SIG-M5 treated with dmso at 0.1 percent for 504 hours (cell line): Measurements from ENCODE around the gene SLC39A6.
A peak's percentile ranks its signal among the peaks of the same experiment; 100 is the strongest.
"Not testable (repeated sequence)": the region's sequence is repeated elsewhere in the genome, so short reads cannot be mapped to it uniquely, and the experiment has no call there.

Experiments
- DNase-seq: peaks from one replicate; lab custom pipeline; 2025; ENCODE audit not compliant: unreplicated experiment; lab: John Stamatoyannopoulos, UW

The SLC39A6 gene, protein sequence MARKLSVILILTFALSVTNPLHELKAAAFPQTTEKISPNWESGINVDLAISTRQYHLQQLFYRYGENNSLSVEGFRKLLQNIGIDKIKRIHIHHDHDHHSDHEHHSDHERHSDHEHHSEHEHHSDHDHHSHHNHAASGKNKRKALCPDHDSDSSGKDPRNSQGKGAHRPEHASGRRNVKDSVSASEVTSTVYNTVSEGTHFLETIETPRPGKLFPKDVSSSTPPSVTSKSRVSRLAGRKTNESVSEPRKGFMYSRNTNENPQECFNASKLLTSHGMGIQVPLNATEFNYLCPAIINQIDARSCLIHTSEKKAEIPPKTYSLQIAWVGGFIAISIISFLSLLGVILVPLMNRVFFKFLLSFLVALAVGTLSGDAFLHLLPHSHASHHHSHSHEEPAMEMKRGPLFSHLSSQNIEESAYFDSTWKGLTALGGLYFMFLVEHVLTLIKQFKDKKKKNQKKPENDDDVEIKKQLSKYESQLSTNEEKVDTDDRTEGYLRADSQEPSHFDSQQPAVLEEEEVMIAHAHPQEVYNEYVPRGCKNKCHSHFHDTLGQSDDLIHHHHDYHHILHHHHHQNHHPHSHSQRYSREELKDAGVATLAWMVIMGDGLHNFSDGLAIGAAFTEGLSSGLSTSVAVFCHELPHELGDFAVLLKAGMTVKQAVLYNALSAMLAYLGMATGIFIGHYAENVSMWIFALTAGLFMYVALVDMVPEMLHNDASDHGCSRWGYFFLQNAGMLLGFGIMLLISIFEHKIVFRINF

DNA sequence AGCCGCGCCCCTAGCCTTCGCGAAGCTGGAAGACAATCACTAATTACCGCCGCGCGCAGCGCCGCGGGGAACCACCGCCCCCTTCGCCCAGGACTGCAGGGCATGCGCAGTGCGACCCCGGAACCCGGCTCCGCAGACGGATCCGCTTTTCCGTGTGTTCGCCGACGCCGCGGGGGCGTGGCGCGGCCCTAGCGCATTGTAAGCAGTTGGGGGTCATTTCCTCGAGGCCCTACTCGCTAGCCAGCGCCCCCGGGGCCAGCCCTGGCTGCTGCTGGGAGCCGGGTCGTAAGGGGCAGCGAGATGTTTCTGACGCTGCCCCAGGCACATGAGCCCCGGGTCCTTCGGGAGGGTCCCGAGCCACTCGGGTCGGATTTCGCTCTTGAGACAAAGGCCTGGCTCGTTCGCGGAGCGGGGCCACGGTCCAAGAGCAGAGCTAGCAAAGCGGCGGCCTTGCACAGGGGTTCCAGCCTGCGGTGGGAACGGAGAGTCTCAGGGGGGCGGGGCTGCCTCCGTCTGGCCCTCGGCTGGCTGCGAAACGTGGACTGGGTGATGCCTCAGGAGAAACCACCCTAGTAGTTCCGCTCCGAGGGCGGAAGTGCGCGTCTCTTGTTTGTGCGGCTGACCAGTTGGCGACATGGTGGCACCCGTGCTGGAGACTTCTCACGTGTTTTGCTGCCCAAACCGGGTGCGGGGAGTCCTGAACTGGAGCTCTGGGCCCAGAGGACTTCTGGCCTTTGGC lies at the start of gene SLC39A6, which contains the start of gene ELP2:
SLC39A6 (minus strand) TSS at position 41 of the 739 bp plus-strand sequence. CDS start 2,333 bp downstream, outside the sequence.
ELP2 (plus strand) TSS at position 600 of the 739 bp plus-strand sequence; CDS start at position 635, 35 bp downstream.
- peak; percentile 97 for DNase-seq

DNA sequence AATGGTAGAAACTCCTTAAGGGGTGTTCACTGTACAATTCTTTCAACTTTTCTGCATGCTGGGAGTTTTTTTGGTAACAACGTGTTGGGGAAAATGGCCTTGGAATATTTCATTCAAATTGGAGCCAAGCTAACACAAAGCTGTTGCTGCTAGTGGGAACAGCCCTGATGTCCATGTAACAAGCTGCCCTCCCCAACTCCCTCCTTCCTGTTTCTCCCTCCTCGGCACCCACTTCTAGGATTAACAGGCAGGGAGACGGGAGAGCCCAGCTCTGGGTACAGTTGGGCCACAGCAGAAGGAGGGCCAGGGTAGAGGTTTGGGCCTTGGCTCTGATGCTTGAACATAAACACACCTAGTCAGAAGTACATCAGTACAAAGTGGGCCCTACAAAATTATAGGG lies 48.8 kb upstream of the SLC39A6 start:
- no peak for DNase-seq

DNA sequence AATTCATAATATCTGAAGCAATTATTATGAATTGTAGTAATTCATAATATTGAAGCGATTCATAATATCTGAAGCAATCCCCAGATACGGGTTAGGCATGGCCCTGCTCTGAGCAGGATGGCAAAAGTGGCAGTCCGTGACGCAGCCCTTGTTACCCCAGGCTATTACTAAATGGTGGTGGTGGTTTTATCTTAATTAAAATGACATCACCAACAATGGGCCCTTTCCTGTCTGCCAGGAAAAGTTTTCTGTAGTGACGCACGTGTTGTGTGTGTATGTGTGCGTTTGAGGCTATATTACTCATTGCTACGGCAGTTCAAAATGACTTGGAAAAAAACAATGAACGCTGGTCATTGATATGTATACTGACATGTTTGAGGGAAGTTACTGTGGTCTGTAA lies 47.6 kb upstream of the SLC39A6 start:
- no peak for DNase-seq

DNA sequence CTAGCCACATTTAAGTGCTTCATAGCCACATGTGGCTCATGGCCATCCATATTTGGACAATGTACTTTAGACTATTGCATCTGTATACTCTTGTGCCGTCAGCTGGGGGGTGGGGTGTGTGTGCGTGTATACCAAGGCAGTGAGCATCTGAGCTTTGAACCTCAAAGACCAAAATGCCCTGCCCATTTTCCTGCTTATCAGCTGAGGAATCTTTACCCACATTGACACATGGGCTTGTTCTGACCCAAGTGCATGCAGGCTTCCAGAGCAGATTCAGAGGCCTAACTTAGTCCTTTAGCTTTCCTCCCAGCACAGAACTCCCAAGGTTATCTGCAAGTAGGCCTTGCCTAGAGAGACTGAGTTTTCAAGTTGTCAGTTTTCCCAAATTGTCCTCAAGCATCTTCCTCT lies 47.0 kb upstream of the SLC39A6 start:
- DNase-seq, result no peak

DNA sequence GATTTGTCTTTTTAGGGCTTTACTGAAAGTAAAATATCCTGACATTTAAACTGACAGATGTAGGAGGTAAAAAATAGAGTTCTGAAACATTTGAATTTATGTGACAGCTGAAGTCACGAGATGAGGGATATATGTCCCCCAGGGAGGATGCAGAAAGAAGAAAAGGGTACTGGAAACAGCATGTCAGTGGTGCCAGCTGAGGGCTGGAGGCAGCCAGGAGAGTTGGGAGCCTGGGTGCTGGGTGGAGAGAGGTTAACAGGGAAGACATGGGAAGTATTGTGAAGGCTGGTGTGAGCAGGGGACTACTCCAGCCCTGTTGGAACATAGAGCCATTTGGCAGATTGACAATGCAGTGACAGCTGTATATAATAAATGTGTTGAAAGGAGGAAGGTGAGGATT lies 46.3 kb upstream of the SLC39A6 start:
- no peak for DNase-seq

DNA sequence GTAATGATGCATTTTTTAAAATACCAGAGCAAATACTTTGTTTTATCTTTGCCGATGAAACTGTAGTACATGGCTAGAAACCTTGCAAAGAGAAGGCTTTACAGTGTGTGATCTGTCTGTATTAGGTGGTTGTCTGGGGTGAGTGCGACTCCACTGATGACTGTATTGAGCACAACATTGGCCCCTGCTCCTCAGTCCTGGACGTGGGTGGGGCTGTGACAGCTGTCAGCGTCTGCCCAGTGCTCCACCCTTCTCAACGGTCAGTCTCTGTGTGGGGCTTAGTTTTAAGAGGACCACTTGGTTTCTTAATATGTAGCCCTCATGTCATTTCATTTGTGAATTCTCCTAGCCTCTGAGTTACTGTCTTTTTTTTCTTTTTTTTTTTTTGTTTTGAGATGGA lies 40.8 kb upstream of the SLC39A6 start:
- DNase-seq, result no peak

DNA sequence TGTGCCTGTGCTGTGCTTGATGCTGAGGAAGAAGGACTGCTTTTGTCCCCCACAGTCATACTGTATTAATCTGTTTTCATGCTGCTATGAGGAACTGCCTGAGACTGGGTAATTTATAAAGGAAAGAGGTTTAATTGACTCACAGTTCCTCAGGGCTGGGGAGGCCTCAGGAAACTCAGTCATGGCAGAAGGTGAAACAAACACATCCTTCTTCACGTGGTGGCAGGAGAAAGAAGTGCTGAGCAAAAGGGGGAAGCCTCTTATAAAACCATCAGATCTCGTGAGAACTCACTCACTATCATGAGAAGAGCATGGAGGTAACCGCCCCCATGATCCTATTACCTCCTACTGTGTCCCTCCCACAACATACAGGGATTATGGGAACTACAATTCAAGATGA lies 39.2 kb upstream of the SLC39A6 start:
- not testable (repeated sequence) for DNase-seq

DNA sequence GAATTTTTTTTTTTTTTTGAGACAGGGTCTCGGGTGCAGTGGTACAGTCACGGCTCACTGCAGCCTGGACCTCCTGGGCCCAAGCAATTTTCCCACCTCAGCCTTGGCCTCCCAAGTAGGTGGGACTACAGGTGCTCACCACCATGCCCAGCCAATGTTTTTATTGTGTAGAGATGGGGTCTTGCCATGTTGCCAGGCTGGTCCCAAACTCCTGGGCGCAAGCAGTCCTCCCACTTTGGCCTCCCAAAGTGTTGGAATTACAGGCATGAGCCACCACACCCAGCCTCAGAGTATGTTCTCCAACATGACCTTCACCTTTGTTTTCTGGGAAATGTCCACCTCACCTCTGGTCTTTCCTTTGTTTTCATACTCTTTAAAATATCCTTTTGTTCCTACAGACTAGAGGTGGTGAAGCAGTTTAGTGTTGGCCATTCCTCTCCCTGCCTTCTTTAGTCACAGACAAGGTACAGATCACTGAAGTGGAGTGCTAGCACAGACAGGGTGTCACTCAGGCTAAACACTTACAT lies 38.6 kb upstream of the SLC39A6 start:
- DNase-seq, result no peak

DNA sequence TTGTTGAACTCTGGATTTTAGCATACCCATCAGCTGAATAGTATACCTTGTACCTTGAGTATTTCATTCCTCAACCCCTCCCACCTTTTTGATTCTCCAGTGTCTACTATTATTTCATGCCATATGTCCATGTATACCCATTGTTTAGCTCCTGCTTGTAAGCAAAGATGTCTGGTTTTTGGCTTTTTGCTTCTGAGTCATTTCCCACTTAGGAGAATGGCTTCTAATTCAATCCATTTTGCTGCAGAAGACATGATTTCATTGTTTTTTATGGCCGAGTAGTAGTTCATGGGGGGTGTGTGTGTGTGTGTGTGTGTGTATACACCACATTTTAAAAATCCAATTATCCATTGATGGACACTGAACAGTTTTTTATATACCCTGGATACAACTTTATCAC lies 33.8 kb upstream of the SLC39A6 start:
- DNase-seq, result no peak

DNA sequence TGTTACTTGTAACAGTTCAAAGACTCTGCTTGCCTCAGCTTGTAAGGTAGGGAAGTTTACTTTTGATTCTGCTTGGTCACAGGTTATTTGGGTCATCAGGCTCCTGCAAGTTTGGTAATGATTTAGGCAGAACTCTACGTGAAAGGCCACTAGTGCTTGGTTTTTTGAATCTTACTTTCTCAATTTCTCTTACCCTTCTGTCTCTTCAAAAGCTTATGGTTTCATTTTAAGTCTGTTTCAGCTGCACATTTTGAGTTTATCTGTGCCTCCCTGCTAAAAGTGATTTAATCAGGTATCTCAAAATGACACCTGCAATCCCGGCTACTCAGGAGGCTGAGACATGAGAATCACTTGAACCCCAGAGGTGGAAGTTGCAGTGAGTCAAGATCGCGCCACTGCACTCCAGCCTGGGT lies 31.8 kb upstream of the SLC39A6 start:
- DNase-seq, result no peak

DNA sequence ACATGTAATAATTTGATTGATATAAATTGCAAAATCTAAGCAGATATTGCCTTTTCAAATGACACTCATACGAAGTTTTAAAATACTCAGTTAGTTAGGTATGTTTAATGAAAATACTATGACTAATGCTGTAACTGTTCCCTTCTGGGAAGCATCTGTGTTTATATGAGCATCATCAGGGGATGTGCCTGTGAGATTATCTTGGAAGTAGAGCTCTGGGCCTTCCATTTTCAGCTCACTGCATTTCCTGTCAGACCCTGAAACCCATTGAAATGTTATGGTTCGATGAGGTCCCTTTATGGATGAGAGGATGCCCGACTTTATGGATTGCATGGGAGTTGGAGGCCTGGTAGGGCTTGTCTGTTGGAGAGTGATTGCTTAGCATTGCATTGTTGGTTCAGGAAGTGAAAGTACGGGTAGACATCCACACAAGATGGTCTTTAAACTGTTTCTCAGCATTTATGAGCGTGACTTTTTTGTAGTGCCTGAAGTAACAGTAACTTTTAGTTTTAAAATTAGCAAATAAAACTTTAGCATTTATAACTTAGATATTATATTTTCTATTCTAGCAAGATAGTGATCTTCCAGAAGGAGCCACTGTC lies 29.2 kb upstream of the SLC39A6 start:
- DNase-seq, result peak; percentile 49

DNA sequence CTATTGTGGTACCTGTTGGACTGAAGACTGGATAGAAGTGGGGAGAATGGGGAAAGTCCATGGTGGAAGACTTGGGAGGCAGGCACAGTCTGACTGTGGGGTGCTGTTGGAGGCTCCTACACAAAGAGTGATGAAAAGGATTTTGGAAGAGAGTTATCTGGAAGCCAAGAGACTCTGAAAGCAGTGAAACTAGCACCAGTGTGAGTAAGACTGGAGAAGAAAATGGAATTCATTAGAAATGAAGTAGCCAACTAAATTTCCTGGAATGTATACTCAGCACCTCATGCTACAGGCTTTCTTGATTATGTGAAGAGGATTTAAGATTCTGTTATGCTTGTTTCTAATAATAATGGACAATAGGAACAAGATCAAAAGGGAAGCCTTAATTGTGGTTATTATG lies 28.3 kb upstream of the SLC39A6 start:
- no peak for DNase-seq

DNA sequence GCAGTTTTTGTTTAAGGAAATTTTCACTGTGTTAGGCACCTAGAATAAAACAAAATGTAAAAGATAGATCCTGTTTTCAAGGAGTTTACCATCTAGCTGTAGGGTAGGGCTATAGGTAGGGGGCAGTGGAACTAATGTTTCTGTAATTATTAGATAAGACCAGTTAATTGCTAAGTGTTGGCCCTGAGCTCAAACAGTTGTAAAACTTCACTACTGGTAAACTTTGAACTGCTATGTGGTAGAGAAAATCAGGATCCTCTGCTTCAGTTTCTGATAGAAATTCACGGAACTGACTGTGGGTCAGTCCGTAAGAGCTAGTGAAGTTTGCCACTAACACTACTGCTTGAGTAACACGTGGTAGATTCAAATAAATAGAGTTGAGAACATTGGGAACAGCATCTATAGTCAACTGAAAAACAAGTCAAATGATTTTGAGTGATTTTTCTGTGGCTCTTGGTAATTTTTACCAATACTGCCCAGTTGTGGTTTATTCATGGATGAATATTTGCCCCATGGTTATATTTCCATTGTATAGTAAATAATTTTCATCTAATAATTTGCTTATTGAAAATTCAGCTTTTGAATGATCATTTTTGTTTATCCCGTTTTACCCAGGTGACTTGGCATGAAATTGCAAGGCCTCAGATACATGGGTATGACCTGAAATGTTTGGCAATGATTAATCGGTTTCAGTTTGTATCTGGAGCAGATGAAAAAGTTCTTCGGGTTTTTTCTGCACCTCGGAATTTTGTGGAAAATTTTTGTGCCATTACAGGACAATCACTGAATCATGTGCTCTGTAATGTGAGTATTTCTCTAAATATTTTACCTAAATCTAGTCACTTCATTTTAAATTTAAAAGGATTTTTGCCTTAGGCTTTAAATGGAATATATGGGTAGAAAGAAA lies 27.0 kb upstream of the SLC39A6 start:
- DNase-seq, result no peak

DNA sequence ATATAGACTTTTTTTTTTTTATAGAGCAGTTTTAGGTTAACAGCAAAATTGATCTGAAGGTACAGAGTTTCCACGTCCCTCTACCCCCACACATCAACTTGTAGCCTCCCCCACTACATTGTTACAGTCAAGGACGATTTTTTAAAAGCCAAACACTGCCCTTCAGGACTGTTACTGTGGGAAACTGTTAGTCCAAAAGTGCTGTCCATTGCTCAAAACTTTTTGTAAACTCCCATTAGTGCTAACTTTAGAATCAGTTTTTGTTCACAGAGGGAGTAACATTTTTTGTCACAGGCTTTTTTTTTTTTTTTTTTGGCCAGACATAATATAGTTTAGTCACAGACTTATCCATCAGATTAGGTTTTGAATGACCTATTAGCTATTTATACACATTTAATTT lies 24.6 kb upstream of the SLC39A6 start:
- no peak for DNase-seq

DNA sequence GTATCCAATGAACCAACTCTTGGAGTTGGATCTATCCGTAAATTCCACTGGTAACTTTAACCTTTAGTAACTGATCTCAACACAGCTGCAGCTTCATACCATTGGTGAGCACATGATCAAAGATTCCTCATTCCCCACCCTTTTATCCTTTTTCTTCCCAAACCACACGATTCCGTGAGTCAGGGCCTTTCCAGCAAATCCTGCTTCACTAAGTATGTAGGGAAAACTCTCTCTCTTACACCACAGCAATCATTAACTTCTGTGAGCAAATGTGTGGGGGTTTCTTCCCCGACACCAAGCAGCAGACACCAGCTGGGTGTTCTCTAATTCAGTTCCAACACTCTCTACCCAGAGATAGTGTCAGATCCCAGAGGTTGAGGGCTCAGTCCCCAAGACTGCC lies 24.1 kb upstream of the SLC39A6 start:
- no peak for DNase-seq

DNA sequence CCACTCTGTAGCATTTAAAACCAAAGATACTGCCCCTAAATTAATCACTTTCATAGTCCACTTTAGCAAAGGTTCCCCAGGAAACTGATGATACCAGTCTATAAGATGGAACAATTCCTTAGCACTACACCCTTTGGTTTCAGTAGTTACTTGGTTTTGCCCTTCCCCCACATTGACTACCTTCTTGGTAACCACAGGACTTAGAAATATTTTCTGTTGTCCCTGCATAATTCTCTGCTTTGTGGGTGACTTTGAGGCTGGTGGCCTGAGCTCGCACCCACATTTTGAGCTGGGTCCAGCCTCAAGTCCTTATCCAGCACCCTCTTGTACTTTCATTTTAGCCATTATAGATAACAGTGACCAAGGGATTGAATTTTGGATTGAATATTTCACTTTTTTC lies 23.6 kb upstream of the SLC39A6 start:
- DNase-seq, result no peak

DNA sequence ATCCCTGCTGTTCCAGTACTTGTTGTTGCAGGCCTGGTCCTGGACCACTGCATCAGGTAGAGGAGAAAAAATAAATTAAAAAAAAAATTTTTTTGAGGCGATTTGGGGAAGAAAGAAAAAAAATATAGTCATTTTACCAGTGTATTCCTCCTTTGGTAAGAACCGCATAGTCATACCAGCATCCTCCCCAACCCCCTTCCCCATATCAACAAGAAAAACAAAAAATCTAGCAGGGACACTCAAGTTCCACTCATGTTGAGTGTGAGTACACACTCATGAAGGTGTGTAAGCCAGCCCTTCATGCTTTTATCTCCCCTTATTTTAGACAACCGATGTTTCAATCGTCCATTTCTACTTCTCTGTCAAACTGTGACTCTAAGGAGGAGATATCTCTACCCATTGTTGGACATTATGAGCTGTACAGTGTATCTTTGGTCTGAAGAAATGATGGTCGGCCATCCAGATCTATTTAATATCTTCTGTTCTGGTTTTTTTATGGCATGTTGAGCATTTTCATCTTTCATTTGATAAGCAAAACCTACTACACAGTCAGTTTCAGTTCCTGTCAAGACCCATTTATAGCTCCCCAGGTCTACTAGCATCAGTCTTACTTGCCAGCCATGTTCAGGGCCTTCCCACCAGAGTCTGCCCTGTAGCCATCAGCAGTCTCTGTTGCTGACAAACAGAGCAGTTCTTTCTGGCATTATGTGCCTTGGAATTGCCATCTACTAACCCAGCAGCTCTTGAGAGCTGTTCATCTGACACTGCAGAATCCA lies 20.6 kb upstream of the SLC39A6 start:
- DNase-seq, result no peak

DNA sequence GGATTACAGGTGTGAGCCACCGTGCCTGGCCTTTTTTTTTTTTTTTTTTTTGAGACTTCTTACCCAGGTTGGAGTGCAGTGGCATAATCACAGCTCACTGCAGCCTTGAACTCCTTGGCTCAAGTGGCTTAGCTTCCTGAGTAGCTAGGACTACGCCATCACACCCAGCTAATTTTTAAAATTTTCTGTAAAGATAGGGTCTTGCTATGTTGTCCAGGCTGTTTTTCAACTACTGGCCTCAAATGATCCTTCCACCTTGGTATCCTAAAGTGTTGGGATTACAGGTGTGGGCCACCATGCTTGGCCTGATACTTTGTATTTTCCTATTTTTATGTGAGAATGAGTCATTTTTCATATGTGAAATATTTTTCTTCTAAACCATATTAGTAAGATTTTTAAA lies 14.3 kb upstream of the SLC39A6 start:
- no peak for DNase-seq

DNA sequence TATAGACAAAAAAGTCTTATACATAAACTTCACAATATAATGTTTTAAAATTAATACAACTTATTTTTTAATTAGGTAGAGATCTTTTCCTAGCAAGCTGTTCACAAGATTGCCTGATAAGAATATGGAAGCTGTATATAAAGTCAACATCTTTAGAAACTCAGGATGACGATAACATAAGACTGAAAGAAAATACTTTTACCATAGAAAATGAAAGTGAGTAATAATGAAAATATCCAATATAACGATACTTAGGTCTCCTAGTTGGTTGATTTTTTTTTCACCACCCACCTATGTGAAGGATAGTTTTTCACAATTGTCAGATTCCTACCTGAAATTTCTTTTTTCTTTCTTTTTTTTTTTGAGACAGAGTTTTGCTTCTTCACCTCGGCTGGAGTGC lies 13.6 kb upstream of the SLC39A6 start:
- DNase-seq, result no peak
